GM21786 (cell line): ENCODE measurements around the gene NTRK1.

Source experiments
- ATAC-seq: cut with Tn5 transposase; IDR thresholded peaks from one replicate; pipeline ENCODE4 v1.9.1; 2021; ENCODE audit not compliant: unreplicated experiment

The NTRK1 gene

DNA sequence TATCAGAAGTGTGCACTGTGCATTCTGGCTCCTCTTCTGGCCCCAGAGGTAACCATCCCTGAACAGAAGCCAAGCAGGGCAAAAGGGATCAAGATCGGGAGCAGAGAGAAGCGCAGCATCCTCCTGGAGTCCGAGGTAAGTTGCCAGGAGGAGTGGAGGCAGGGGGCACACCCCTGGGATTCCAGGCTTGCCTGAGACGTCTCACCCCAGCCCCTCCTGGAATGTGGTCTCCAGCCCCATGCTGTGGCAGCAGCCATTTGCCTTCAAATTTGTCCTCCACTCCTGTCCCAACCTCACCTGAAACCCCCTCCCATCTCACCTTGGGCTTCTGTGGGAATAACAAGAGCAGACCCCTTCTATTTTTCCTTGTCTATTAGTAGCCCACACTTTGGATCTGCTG, 69.8 kb downstream of the NTRK1 start:
- ATAC-seq, result no peak
